Measurements from ENCODE around the gene CAPZA2. TPM values are rescaled to one million over a fixed set of nuclear protein-coding genes. Genes with fewer than 3 reads are reported as not detected.

The CAPZA2 gene
- total and polyA plus RNA-seq, 9 of the 15 experiments (the other 6 are each of a cell fraction or from before 2014, with no cell fraction given): 67.0 to 524 (median 176) TPM

DNA sequence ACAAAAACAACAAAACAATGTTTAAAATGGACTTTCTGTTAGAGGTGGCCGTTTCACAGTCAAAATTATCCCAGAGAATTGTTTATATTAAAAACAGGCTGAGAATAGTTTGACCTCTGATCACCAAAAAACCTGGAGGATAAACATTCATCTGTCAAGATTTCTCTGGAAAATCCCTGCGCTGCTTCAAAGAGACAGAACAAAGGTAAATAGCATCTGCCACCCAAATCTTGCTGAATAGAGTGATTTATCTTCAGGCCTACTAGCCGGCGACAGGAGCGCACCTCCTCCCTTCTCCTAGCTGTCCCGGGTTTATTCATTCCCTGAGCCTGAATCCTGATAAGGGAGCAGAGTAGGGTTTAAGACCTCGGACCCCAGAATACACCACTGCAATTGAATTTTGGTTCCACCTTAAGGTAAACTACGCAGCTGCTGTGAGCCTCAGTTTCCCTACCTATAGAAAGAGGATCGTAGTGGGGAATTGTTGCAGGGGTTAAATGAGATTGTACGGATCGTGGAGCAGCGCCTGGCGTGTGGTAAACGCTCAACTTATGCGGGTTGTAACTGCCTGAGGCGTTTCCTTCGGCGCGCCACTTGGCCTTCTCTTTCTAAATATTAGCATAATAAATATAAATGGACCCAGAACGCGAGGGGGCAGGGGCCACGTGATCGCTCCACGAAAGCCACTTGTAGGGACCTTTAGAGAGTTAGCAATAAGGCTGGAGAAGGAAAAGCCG, 90.4 kb downstream of the CAPZA2 start (continued):
- TF ChIP-seq CSDE1 (IDR thresholded peaks at IDR 0.05): no peak
- no peak for TF ChIP-seq ZNF766 (CRISPR knock-in tag; conservative IDR thresholded peaks at IDR 0.05)
- no peak for TF ChIP-seq MYBL2 (IDR thresholded peaks at IDR 0.05; ENCODE audit: low read depth)
- no peak for TF ChIP-seq MYBL2 (CRISPR knock-in tag; IDR thresholded peaks at IDR 0.05; ENCODE audit: borderline replicate concordance)
- TF ChIP-seq, protein P1, sequence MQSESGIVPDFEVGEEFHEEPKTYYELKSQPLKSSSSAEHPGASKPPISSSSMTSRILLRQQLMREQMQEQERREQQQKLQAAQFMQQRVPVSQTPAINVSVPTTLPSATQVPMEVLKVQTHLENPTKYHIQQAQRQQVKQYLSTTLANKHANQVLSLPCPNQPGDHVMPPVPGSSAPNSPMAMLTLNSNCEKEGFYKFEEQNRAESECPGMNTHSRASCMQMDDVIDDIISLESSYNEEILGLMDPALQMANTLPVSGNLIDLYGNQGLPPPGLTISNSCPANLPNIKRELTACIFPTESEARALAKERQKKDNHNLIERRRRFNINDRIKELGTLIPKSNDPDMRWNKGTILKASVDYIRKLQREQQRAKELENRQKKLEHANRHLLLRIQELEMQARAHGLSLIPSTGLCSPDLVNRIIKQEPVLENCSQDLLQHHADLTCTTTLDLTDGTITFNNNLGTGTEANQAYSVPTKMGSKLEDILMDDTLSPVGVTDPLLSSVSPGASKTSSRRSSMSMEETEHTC (IDR thresholded peaks at IDR 0.05): no peak
- no peak for TF ChIP-seq ZNF79 (CRISPR knock-in tag; IDR thresholded peaks at IDR 0.05; ENCODE audit: low read depth)
- no peak for TF ChIP-seq ATF1 (CRISPR knock-in tag; IDR thresholded peaks at IDR 0.05)
- peak; percentile 34; the same call in 1 of the 2 replicates for TF ChIP-seq ATF1 (tag; IDR thresholded peaks at IDR 0.05)
- TF ChIP-seq, protein P2, sequence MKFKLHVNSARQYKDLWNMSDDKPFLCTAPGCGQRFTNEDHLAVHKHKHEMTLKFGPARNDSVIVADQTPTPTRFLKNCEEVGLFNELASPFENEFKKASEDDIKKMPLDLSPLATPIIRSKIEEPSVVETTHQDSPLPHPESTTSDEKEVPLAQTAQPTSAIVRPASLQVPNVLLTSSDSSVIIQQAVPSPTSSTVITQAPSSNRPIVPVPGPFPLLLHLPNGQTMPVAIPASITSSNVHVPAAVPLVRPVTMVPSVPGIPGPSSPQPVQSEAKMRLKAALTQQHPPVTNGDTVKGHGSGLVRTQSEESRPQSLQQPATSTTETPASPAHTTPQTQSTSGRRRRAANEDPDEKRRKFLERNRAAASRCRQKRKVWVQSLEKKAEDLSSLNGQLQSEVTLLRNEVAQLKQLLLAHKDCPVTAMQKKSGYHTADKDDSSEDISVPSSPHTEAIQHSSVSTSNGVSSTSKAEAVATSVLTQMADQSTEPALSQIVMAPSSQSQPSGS (CRISPR knock-in tag; IDR thresholded peaks at IDR 0.05): no peak
- TF ChIP-seq KLF6 (CRISPR knock-in tag; IDR thresholded peaks at IDR 0.05; ENCODE audit: borderline replicate concordance): no peak
- TF ChIP-seq RBM39 (optimal IDR thresholded peaks at IDR 0.05; ENCODE audit: low read depth, low read length): no peak
- no peak for TF ChIP-seq YBX1 (IDR thresholded peaks at IDR 0.05)
- TF ChIP-seq TFAM (CRISPR knock-in tag; conservative IDR thresholded peaks at IDR 0.05): no peak
- no peak for TF ChIP-seq PTTG1 (tag; IDR thresholded peaks at IDR 0.05; ENCODE audit: low read depth)
- no peak for TF ChIP-seq EZH2 (IDR thresholded peaks at IDR 0.05; ENCODE audit: borderline replicate concordance, low read depth, low read length)
- no peak for TF ChIP-seq ZZZ3 (IDR thresholded peaks at IDR 0.05)
- TF ChIP-seq TAL1 (IDR thresholded peaks at IDR 0.05): no peak
- no peak for TF ChIP-seq FOXJ2 (tag; IDR thresholded peaks at IDR 0.05)
- TF ChIP-seq HDAC2 (IDR thresholded peaks at IDR 0.05): peak; percentile 79
- peak; percentile 13; the same call in 1 of the 2 replicates for TF ChIP-seq JUND (IDR thresholded peaks at IDR 0.05; ENCODE audit: borderline replicate concordance, low read depth, low read length)
- no peak; the same call in 2 of the 3 replicates for TF ChIP-seq JUND (tag; IDR thresholded peaks at IDR 0.05; ENCODE audit: borderline replicate concordance, low read depth, low read length)
- TF ChIP-seq, protein P3, sequence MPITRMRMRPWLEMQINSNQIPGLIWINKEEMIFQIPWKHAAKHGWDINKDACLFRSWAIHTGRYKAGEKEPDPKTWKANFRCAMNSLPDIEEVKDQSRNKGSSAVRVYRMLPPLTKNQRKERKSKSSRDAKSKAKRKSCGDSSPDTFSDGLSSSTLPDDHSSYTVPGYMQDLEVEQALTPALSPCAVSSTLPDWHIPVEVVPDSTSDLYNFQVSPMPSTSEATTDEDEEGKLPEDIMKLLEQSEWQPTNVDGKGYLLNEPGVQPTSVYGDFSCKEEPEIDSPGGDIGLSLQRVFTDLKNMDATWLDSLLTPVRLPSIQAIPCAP (CRISPR knock-in tag; IDR thresholded peaks at IDR 0.05; ENCODE audit: borderline replicate concordance): no peak
- peak; percentile 89 for TF ChIP-seq BCOR (IDR thresholded peaks at IDR 0.05)
- no peak for TF ChIP-seq FOXA1 (IDR thresholded peaks at IDR 0.05; ENCODE audit: borderline replicate concordance)
- no peak for TF ChIP-seq HDGF (IDR thresholded peaks at IDR 0.05)
- no peak for TF ChIP-seq NFE2 (IDR thresholded peaks at IDR 0.05; ENCODE audit: low read depth)
- TF ChIP-seq ZBTB8A (IDR thresholded peaks at IDR 0.05; ENCODE audit: partially characterized antibody): no peak
- TF ChIP-seq ESRRB (CRISPR knock-in tag; IDR thresholded peaks at IDR 0.05; ENCODE audit: borderline replicate concordance): no peak

Measured in K562 (cell line).